ENCODE measurements around the gene TUNAR. TPM values are rescaled to one million over a fixed set of nuclear protein-coding genes. Genes with fewer than 3 reads are reported as not detected.

TUNAR gene
- total RNA-seq, 2 experiments from 2014 or later = 0.17 to 0.54 TPM

- H3K79me2 ChIP-seq (ENCODE audit: insufficient read depth, low read depth, low read length) = no peaks in the 10 kb centered on the region
- TF ChIP-seq CTCF (conservative IDR thresholded peaks at IDR 0.05; ENCODE audit: low read length) = no peak
- no peak for TF ChIP-seq EZH2phosphoT487 (IDR thresholded peaks at IDR 0.05; ENCODE audit: borderline replicate concordance, low read depth, low read length)
- H3K9me2 ChIP-seq (ENCODE audit: insufficient read depth, low read length) = no peaks in the 10 kb centered on the region
- H4K20me1 ChIP-seq (ENCODE audit: insufficient read depth, low read length) = no peaks in the 10 kb centered on the region
- intact Hi-C loops (cut with micrococcal nuclease; ENCODE audit: unreplicated experiment) = no loop called here
- H3K27ac ChIP-seq (ENCODE audit: low read depth, low read length, poor library complexity, severe bottlenecking) = no peak overlapping the region
- no peaks in the 10 kb centered on the region for H3K9me3 ChIP-seq (ENCODE audit: low read length)
- DNase-seq (ENCODE audit: low spot score) = no peak
- no TSS peak for BruUV-seq (replicated peaks)
- H3K4me1 ChIP-seq (ENCODE audit: insufficient read depth, low read length, poor library complexity, severe bottlenecking) = peaks cover 3% of the 10 kb centered on the region
- CTCF ChIA-PET (ENCODE audit: unreplicated experiment) = no interaction called here
- POLR2A ChIA-PET = no interaction called here
- H3K4me2 ChIP-seq (ENCODE audit: low read length) = no peak overlapping the region
- H2AFZ ChIP-seq (ENCODE audit: low read length) = no peak overlapping the region
- H3K4me3 ChIP-seq (ENCODE audit: low read depth, low read length, poor library complexity, severe bottlenecking) = no peak overlapping the region
- H3K36me3 ChIP-seq (ENCODE audit: insufficient read depth, low read length) = no peaks in the 10 kb centered on the region
These were observed 36.4 kb upstream of the TUNAR start for GRCh38 chr14:95840094-95840700.

- TF ChIP-seq CTCF (conservative IDR thresholded peaks at IDR 0.05; ENCODE audit: low read length) (no peak), EZH2phosphoT487 (IDR thresholded peaks at IDR 0.05; ENCODE audit: borderline replicate concordance, low read depth, low read length) (no peak)
These were observed 35.0 kb upstream of the TUNAR start for GRCh38 chr14:95841668-95842067.

DNA sequence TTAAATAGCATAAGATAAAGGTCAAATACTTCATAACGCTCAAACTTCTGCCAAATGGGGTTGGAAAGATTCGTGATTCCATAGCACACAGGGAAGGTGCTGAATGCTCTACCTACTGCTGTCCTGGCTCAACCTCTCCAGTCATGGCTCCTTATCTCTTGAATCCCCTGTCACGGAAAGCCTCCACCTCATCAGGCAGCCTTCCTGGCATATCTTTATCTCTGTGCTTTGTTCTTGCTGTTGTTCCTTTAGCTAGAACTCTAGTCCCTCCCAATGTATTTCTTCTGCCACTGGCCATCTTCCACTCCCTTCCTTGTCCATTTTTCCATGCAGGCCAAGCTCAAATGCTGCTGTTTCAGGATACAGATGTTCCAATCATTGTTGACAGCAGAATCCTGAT, 26.9 kb upstream of the TUNAR start:
- Histone ChIP-seq H3K79me2 (ENCODE audit: insufficient read depth, low read depth, low read length) (no peaks in the 10 kb centered on the region), H3K4me1 (ENCODE audit: insufficient read depth, low read length, poor library complexity, severe bottlenecking) (no peaks in the 10 kb centered on the region), H3K4me2 (ENCODE audit: low read length) (no peak overlapping the region), H4K20me1 (ENCODE audit: insufficient read depth, low read length) (no peaks in the 10 kb centered on the region), H3K27ac (ENCODE audit: low read depth, low read length, poor library complexity, severe bottlenecking) (no peak overlapping the region), H3K9me2 (ENCODE audit: insufficient read depth, low read length) (no peaks in the 10 kb centered on the region), H3K4me3 (ENCODE audit: low read depth, low read length, poor library complexity, severe bottlenecking) (no peak overlapping the region), H2AFZ (ENCODE audit: low read length) (no peak overlapping the region), H3K9me3 (ENCODE audit: low read length) (no peaks in the 10 kb centered on the region), H3K36me3 (ENCODE audit: insufficient read depth, low read length) (no peaks in the 10 kb centered on the region)
- TF ChIP-seq EZH2phosphoT487 (IDR thresholded peaks at IDR 0.05; ENCODE audit: borderline replicate concordance, low read depth, low read length) (no peak), CTCF (conservative IDR thresholded peaks at IDR 0.05; ENCODE audit: low read length) (no peak)
- intact Hi-C loops (cut with micrococcal nuclease; ENCODE audit: unreplicated experiment) = no loop called here
- ChIA-PET POLR2A (interaction anchor here (0.6 kb wide), 1 partner anchor 40 kb away, joined by 5 read pairs; no protein-coding TSS in a partner anchor), CTCF (ENCODE audit: unreplicated experiment) (no interaction called here)
- no TSS peak for BruUV-seq (replicated peaks)
- DNase-seq (ENCODE audit: low spot score) = no peak

More at GRCh38 chr14:95841668-95842067, 35.0 kb upstream of the TUNAR start:
- Histone ChIP-seq H3K79me2 (ENCODE audit: insufficient read depth, low read depth, low read length) (no peaks in the 10 kb centered on the region), H3K36me3 (ENCODE audit: insufficient read depth, low read length) (no peaks in the 10 kb centered on the region), H3K9me3 (ENCODE audit: low read length) (no peaks in the 10 kb centered on the region), H3K4me3 (ENCODE audit: low read depth, low read length, poor library complexity, severe bottlenecking) (no peak overlapping the region), H2AFZ (ENCODE audit: low read length) (no peak overlapping the region), H3K9me2 (ENCODE audit: insufficient read depth, low read length) (no peaks in the 10 kb centered on the region), H3K4me2 (ENCODE audit: low read length) (no peak overlapping the region), H3K4me1 (ENCODE audit: insufficient read depth, low read length, poor library complexity, severe bottlenecking) (no peaks in the 10 kb centered on the region), H4K20me1 (ENCODE audit: insufficient read depth, low read length) (no peaks in the 10 kb centered on the region), H3K27ac (ENCODE audit: low read depth, low read length, poor library complexity, severe bottlenecking) (no peak overlapping the region)
- BruUV-seq (replicated peaks) = no TSS peak
- DNase-seq (ENCODE audit: low spot score) = no peak
- intact Hi-C loops (cut with micrococcal nuclease; ENCODE audit: unreplicated experiment) = no loop called here
- CTCF ChIA-PET (ENCODE audit: unreplicated experiment) = no interaction called here
- POLR2A ChIA-PET = interaction anchor here (0.7 kb wide), 1 partner anchor 11 kb away, joined by 3 read pairs; no protein-coding TSS in a partner anchor

Measured in OCI-LY7 (cell line).